Osteocyte (in vitro differentiated cells): ENCODE data around the gene ZNF618. TPM values are rescaled to one million over a fixed set of nuclear protein-coding genes. Genes with fewer than 3 reads are reported as not detected.

ENCODE experiments used
- DNase-seq: peaks from one replicate; pipeline ENCODE4 v3.0.0; 2021; ENCODE audit warnings: mixed read lengths; ENCODE audit not compliant: unreplicated experiment; ENCODE audit errors: extremely low spot score
- H3K27ac Mint-ChIP-seq: one replicate; pipeline ENCODE4 v1.8.0; 2021; ENCODE audit warnings: mild to moderate bottlenecking, mixed read lengths; ENCODE audit not compliant: unreplicated experiment
- H3K27me3 Mint-ChIP-seq: one replicate; pipeline ENCODE4 v1.8.0; 2021; ENCODE audit warnings: mixed read lengths; ENCODE audit not compliant: unreplicated experiment
- H3K36me3 Mint-ChIP-seq: one replicate; pipeline ENCODE4 v1.8.0; 2021; ENCODE audit warnings: mixed read lengths; ENCODE audit not compliant: unreplicated experiment
- H3K4me1 Mint-ChIP-seq: one replicate; pipeline ENCODE4 v1.8.0; 2021; ENCODE audit warnings: mixed read lengths; ENCODE audit not compliant: unreplicated experiment
- H3K4me3 Mint-ChIP-seq: one replicate; pipeline ENCODE4 v1.8.0; 2021; ENCODE audit warnings: mild to moderate bottlenecking, moderate library complexity, mixed read lengths; ENCODE audit not compliant: unreplicated experiment
- H3K9me3 Mint-ChIP-seq: one replicate; pipeline ENCODE4 v1.8.0; 2021; ENCODE audit warnings: mixed read lengths; ENCODE audit not compliant: unreplicated experiment
- CTCF ChIP-seq: fragments of 200-600 bp; sonication (generic); IDR thresholded peaks from 2 replicates; pipeline ENCODE4 v1.5.0; 2021; ENCODE audit warnings: antibody characterized with exemption, mild to moderate bottlenecking, moderate library complexity
- total RNA-seq: library from RNA; stranded (reverse); gene quantifications from 2 replicates; pipeline ENCODE4 v1.2.1, GENCODE V29; 2021

ZNF618 gene
- total RNA-seq, 1 donor from 2014 or later = 36.8 TPM

- DNase-seq = no peak
These were observed 200.4 kb downstream of the ZNF618 start for GRCh38 chr9:114076237-114077161.

GRCh38 chr9:114077162-114077837 lies 201.2 kb downstream of the ZNF618 start:
- no peaks in the 10 kb centered on the region for H3K36me3 Mint-ChIP-seq
- no peaks in the 10 kb centered on the region for H3K9me3 Mint-ChIP-seq
- H3K27me3 Mint-ChIP-seq = peaks cover 41% of the 10 kb centered on the region
- no peaks in the 10 kb centered on the region for H3K4me1 Mint-ChIP-seq
- H3K27ac Mint-ChIP-seq = no peak overlapping the region
- DNase-seq = no peak
- no peak for TF ChIP-seq CTCF
- no peak overlapping the region for H3K4me3 Mint-ChIP-seq

More at GRCh38 chr9:114076237-114077161, 200.4 kb downstream of the ZNF618 start:
- Mint-ChIP-seq H3K4me1 (no peaks in the 10 kb centered on the region), H3K4me3 (no peak overlapping the region), H3K27me3 (peaks cover 41% of the 10 kb centered on the region), H3K27ac (no peak overlapping the region), H3K9me3 (no peaks in the 10 kb centered on the region), H3K36me3 (no peaks in the 10 kb centered on the region)
- TF ChIP-seq CTCF = no peak

- TF ChIP-seq CTCF = no peak
- peaks cover 41% of the 10 kb centered on the region for H3K27me3 Mint-ChIP-seq
- no peaks in the 10 kb centered on the region for H3K36me3 Mint-ChIP-seq
- no peaks in the 10 kb centered on the region for H3K9me3 Mint-ChIP-seq
- DNase-seq = no peak
- H3K4me3 Mint-ChIP-seq = no peak within 1 kb of the TSS
- H3K4me1 Mint-ChIP-seq = peaks cover 3% of the 10 kb centered on the region
- H3K27ac Mint-ChIP-seq = no peak within 1 kb of the TSS
These were observed 202.1 kb downstream of the ZNF618 start, which contains the start of gene AMBP for GRCh38 chr9:114078021-114078780. Gene AMBP, minus strand, starts transcription at chr9:114078300. Its CDS starts 91 bp downstream, at chr9:114078209.

- Mint-ChIP-seq H3K4me1 (peaks cover 3% of the 10 kb centered on the region), H3K27me3 (peaks cover 41% of the 10 kb centered on the region), H3K27ac (no peak overlapping the region), H3K36me3 (no peaks in the 10 kb centered on the region), H3K9me3 (no peaks in the 10 kb centered on the region), H3K4me3 (no peak overlapping the region)
- TF ChIP-seq CTCF = no peak
- DNase-seq = no peak
These were observed 202.7 kb downstream of the ZNF618 start for GRCh38 chr9:114078781-114079156.
